HL-60 (cell line): ENCODE results near the gene THNSL1.

ENCODE experiments used
- POLR2AphosphoS5 ChIP-seq: IDR thresholded peaks from 2 replicates; pipeline ENCODE4 v1.6.1; 2012; ENCODE audit warnings: low read depth
- TF ChIP-seq, protein P1 (sequence below): IDR thresholded peaks from one replicate; pipeline ENCODE4 v1.5.1; 2011; ENCODE audit warnings: low read length, control low read depth, inconsistent platforms; ENCODE audit not compliant: insufficient read depth

DNA sequence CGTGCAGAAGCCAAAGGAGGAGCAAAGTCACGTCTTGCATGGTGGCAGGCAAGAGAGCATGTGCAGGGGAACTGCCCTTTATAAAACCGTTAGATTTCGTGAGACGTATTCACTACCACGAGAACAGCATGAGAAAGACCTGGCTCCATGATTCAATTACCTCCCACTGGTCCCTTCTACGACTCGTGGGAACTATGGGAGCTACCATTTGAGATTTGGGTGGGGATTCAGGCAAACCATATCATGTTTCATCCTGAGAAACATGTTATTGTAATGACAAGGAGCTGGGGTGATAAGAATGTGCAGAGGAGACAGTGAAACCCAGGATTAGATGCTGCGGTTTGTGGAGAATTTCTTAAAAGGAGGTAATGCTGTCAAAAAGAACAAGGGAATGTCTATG, 34.0 kb downstream of the THNSL1 start:
- TF ChIP-seq, protein P1, sequence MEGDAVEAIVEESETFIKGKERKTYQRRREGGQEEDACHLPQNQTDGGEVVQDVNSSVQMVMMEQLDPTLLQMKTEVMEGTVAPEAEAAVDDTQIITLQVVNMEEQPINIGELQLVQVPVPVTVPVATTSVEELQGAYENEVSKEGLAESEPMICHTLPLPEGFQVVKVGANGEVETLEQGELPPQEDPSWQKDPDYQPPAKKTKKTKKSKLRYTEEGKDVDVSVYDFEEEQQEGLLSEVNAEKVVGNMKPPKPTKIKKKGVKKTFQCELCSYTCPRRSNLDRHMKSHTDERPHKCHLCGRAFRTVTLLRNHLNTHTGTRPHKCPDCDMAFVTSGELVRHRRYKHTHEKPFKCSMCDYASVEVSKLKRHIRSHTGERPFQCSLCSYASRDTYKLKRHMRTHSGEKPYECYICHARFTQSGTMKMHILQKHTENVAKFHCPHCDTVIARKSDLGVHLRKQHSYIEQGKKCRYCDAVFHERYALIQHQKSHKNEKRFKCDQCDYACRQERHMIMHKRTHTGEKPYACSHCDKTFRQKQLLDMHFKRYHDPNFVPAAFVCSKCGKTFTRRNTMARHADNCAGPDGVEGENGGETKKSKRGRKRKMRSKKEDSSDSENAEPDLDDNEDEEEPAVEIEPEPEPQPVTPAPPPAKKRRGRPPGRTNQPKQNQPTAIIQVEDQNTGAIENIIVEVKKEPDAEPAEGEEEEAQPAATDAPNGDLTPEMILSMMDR = no peak
- no peak for TF ChIP-seq POLR2AphosphoS5
